Measurements from ENCODE around the gene CYB561D2. TPM values are rescaled to one million over a fixed set of nuclear protein-coding genes. Genes with fewer than 3 reads are reported as not detected.

Gene CYB561D2
- total RNA-seq, 1 donor from 2014 or later = 22.3 TPM

DNA sequence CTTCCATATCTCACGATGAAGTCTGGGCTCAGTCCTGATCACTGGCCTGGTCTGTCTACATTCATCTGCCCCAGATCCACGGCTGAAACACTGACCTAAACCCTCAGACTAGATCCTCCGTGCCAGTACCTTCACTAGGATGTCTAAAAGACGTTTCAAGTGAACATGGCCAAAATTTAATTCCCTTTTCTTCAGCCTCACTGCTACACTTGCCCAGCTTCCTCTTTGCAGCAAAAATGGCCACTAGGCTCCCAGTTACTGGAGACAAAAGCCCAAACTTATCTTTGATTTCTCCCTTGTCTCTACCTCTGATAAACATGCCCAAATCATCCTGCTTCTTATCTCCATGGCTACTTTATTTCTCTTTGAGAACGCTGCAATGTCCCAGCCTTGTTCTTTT lies 11.7 kb upstream of the CYB561D2 start:
- no peak overlapping the region for H3K4me3 ChIP-seq (ENCODE audit: low read depth, low read length)
- TF ChIP-seq CTCF (IDR thresholded peaks at IDR 0.05; ENCODE audit: insufficient read depth, low read length, poor library complexity, severe bottlenecking) = no peak
- DNase-seq (ENCODE audit: low read depth) = no peak
- peaks cover 11% of the 10 kb centered on the region for H3K27me3 ChIP-seq (ENCODE audit: control insufficient read depth, insufficient read depth, low read length)
- H3K36me3 ChIP-seq (ENCODE audit: control insufficient read depth, insufficient read depth, low read length) = no peaks in the 10 kb centered on the region

GRCh38 chr3:50339485-50340146 lies 11.0 kb upstream of the CYB561D2 start:
- Histone ChIP-seq H3K27me3 (ENCODE audit: control insufficient read depth, insufficient read depth, low read length) (peaks cover 11% of the 10 kb centered on the region), H3K36me3 (ENCODE audit: control insufficient read depth, insufficient read depth, low read length) (no peaks in the 10 kb centered on the region), H3K4me3 (ENCODE audit: low read depth, low read length) (no peak overlapping the region)
- TF ChIP-seq CTCF (IDR thresholded peaks at IDR 0.05; ENCODE audit: insufficient read depth, low read length, poor library complexity, severe bottlenecking) = no peak
- no peak for DNase-seq (ENCODE audit: low read depth)

GRCh38 chr3:50340147-50340447 lies 10.6 kb upstream of the CYB561D2 start:
- H3K36me3 ChIP-seq (ENCODE audit: control insufficient read depth, insufficient read depth, low read length) = no peaks in the 10 kb centered on the region
- TF ChIP-seq CTCF (IDR thresholded peaks at IDR 0.05; ENCODE audit: insufficient read depth, low read length, poor library complexity, severe bottlenecking) = no peak
- no peak for DNase-seq (ENCODE audit: low read depth)
- H3K4me3 ChIP-seq (ENCODE audit: low read depth, low read length) = peak overlapping the region; percentile 17
- H3K27me3 ChIP-seq (ENCODE audit: control insufficient read depth, insufficient read depth, low read length) = peaks cover 11% of the 10 kb centered on the region

GRCh38 chr3:50340448-50341329 lies 10.0 kb upstream of the CYB561D2 start, which contains the start of gene RASSF1:
Gene RASSF1 (minus strand): TSS chr3:50340836. CDS start chr3:50340805, 31 bp downstream.
- DNase-seq (ENCODE audit: low read depth) = no peak
- Histone ChIP-seq H3K4me3 (ENCODE audit: low read depth, low read length) (peak within 1 kb of the TSS; percentile 17), H3K27me3 (ENCODE audit: control insufficient read depth, insufficient read depth, low read length) (peaks cover 11% of the 10 kb centered on the region), H3K36me3 (ENCODE audit: control insufficient read depth, insufficient read depth, low read length) (no peaks in the 10 kb centered on the region)
- TF ChIP-seq CTCF (IDR thresholded peaks at IDR 0.05; ENCODE audit: insufficient read depth, low read length, poor library complexity, severe bottlenecking) = no peak

DNA sequence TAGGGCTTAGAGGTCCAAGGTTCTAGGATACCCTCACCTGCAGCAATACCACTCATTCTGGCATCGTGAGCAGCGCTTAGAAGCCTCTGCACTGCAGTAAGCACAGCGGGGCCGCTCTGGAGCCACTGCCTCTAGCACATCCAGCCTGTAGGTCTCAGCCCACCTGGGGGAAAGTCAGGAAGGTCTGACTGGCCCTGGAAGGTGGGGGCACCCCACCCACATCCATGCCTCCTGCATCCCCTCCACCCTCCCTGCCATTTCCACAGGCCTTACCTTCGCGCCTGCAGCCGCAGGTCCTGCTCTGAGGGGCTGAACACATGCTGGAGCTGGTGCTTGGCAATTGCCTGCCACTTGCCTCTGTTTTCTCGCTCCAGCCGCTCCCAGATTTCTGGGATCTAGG lies 9.1 kb upstream of the CYB561D2 start:
- H3K36me3 ChIP-seq (ENCODE audit: control insufficient read depth, insufficient read depth, low read length) = no peaks in the 10 kb centered on the region
- TF ChIP-seq CTCF (IDR thresholded peaks at IDR 0.05; ENCODE audit: insufficient read depth, low read length, poor library complexity, severe bottlenecking) = no peak

More for the DNA sequence above, 9.1 kb upstream of the CYB561D2 start:
- Histone ChIP-seq H3K27me3 (ENCODE audit: control insufficient read depth, insufficient read depth, low read length) (peaks cover 11% of the 10 kb centered on the region), H3K4me3 (ENCODE audit: low read depth, low read length) (no peak overlapping the region)
- no peak for DNase-seq (ENCODE audit: low read depth)
